Measurements from ENCODE around the gene HCFC2.

Gene HCFC2

DNA sequence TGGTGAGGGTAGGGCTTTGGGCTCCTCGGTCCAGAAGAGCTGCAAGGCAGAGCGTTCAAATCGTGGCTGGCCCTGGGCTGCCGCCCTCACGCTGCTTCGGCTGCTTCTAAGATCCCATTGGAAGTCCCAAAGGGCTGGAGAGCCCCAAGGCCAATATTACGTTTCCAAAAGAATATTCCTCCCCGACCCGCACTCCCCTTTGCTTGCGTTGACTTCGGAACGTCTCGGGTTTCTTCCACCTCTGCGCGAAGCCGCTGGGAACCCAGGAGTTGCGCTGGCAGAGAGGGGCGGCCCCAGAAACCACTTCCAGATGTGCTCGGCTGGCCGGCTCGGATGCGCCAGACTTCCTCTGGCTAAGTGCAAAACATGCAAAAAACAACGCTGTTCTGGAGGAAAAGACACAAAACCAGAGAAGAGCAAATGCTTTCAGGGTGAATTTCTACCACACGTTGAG lies 14.4 kb upstream of the HCFC2 start, which contains the start of gene GLT8D2:
GLT8D2 (minus strand) TSS at position 285 of the 454 bp plus-strand sequence. CDS start 30,539 bp downstream, outside the sequence.
- Mint-ChIP-seq H3K27ac (peak within 1 kb of the TSS in 1 of 2 donors; percentile 64), H3K27me3 (peaks cover 52% of the 10 kb centered on the region), H3K4me1 (peaks cover 16% of the 10 kb centered on the region), H3K4me3 (peak within 1 kb of the TSS; percentile 60 to 69), H3K9me3 (no peaks in the 10 kb centered on the region)
- DNase-seq = no peak
- ATAC-seq = peak; percentile 46

- H3K27ac Mint-ChIP-seq = no peak overlapping the region
- peak overlapping the region in 1 of 2 donors; percentile 22 for H3K4me3 Mint-ChIP-seq
- ATAC-seq (no peak), DNase-seq (no peak)
- peaks cover 12% of the 10 kb centered on the region for H3K4me1 Mint-ChIP-seq
- peaks cover 52% of the 10 kb centered on the region for H3K27me3 Mint-ChIP-seq
- H3K9me3 Mint-ChIP-seq = no peaks in the 10 kb centered on the region
Observed at GRCh38 chr12:104050436-104050835, 13.9 kb upstream of the HCFC2 start.

DNA sequence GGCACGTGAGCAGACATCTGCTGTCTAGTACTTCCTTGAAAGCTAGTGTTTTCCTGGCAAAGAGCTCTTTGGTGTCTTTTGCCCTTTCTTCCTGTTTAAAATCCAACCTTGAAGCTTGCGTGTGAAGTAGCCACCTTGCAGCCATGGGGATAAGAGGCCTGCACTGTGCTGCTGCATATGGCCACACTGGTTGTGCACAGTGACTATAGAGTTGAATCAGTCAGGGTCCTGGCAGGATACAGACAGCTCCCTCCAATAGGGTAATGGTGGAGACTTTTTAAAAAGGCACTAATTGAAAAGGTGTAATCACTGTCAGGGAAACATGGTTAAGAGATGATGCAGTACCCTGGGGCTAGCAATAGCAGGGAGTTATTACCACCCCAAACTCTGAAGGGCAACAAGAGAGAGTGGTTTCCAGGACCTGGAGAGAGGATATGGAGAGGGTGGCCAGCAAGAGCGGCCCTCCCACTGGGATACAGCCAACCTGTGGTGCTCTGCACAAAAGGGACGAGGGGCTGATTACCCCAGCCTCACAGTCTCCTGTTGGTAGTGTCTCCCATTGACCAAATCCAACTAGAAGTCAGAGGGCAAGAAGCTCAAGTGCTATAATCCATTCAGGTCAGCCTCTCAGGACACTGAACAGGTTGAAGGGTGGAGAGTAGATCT lies 9.5 kb upstream of the HCFC2 start:
- Mint-ChIP-seq H3K4me1 (peaks cover 8% of the 10 kb centered on the region), H3K9me3 (no peaks in the 10 kb centered on the region), H3K27ac (no peak overlapping the region), H3K27me3 (peaks cover 52% of the 10 kb centered on the region), H3K4me3 (no peak overlapping the region)
- DNase-seq (no peak), ATAC-seq (no peak)

DNA sequence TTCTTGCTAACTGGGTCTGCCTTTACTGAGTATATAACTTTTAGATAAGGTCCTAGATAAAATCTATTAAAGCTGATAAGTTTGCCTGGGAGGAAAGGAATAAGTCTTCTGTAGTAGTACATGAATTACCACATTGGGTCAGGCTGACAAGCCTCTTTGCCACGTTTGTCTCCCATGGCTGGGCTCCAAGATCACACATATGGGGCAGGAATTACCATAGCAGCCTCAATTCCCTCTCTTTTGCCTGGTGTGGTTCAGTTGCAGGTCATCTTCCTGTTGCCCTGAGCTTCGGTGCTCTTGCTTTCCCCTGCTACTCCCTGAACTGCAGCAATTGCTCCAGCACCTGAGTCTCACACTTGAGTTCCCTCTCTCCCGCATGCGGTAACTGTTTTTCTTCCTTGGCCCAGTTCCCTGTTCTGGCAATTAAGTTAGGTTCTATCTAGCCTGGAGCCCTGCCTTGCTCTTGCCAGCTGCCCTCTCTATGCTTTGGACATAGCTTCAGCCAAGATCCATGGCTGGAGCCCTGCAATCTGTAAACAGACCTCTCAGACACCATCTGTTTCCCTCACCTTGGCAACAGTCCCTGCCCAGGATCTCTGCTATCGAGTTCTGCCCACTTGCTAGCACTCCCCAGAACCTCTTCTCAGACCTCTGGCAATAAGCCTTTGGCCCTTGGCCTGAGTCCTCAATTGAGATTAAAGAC lies 8.5 kb upstream of the HCFC2 start:
- DNase-seq (no peak), ATAC-seq (no peak)
- Mint-ChIP-seq H3K9me3 (no peaks in the 10 kb centered on the region), H3K4me3 (no peak overlapping the region), H3K4me1 (no peaks in the 10 kb centered on the region), H3K27me3 (peaks cover 52% of the 10 kb centered on the region), H3K27ac (no peak overlapping the region)

- Mint-ChIP-seq H3K4me3 (no peak overlapping the region), H3K9me3 (no peaks in the 10 kb centered on the region), H3K27ac (no peak overlapping the region), H3K4me1 (no peaks in the 10 kb centered on the region), H3K27me3 (peaks cover 46% of the 10 kb centered on the region)
- ATAC-seq = no peak
- DNase-seq = no peak
Observed at GRCh38 chr12:104056419-104056972, 7.8 kb upstream of the HCFC2 start.

DNA sequence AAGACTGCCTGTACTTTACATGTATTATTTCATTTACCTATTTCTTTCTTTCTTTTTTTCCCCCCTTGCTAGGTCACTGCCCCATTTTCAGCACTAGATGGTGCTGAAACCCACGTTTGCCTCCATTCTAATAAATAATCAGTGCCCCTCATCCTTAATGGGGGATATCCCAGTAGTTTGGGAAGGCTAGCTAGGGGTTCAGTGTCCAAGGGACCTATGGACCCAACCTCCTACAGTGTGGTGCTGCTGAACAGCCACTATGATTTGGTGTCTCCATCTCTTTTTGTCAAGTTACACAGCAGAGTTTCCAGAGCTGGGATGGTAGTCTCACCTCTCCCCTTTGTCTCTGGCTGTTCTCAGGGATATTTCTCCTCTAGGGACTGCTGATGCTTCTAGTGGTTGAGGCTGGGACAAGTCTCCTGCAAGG lies 6.5 kb upstream of the HCFC2 start:
- Mint-ChIP-seq H3K4me3 (no peak overlapping the region), H3K27me3 (peaks cover 51% of the 10 kb centered on the region), H3K27ac (no peak overlapping the region), H3K9me3 (no peaks in the 10 kb centered on the region), H3K4me1 (no peaks in the 10 kb centered on the region)
- ATAC-seq (no peak), DNase-seq (no peak)

- ATAC-seq = no peak
- H3K4me1 Mint-ChIP-seq = no peaks in the 10 kb centered on the region
- no peak overlapping the region for H3K27ac Mint-ChIP-seq
- H3K9me3 Mint-ChIP-seq = no peaks in the 10 kb centered on the region
- H3K27me3 Mint-ChIP-seq = peaks cover 42% of the 10 kb centered on the region
- DNase-seq = no peak
- no peak overlapping the region for H3K4me3 Mint-ChIP-seq
Observed at GRCh38 chr12:104058802-104059201, 5.5 kb upstream of the HCFC2 start.

DNA sequence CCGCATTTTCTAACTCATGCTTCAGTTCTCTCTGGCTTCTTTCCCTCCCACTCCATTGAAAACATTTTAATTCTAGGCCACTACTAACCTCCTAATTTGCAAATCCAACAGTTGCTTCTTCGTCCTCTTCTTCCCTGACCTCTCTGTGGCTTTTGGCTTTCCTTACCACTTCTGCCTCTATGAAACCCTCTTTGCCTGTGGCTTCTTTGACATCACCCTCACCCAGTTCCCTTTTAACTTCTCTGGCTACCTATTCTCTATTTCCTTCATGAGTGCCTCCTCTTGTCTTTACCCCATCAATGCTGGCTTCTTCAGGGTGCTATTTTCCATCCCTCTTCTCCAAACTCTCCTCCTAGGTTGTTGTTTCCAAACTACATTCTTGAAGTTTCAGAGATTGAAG lies 4.4 kb upstream of the HCFC2 start:
- no peak overlapping the region for H3K27ac Mint-ChIP-seq
- DNase-seq (no peak), ATAC-seq (no peak)
- peaks cover 42% of the 10 kb centered on the region for H3K27me3 Mint-ChIP-seq
- H3K4me3 Mint-ChIP-seq = no peak overlapping the region
- no peaks in the 10 kb centered on the region for H3K9me3 Mint-ChIP-seq
- H3K4me1 Mint-ChIP-seq = no peaks in the 10 kb centered on the region

DNA sequence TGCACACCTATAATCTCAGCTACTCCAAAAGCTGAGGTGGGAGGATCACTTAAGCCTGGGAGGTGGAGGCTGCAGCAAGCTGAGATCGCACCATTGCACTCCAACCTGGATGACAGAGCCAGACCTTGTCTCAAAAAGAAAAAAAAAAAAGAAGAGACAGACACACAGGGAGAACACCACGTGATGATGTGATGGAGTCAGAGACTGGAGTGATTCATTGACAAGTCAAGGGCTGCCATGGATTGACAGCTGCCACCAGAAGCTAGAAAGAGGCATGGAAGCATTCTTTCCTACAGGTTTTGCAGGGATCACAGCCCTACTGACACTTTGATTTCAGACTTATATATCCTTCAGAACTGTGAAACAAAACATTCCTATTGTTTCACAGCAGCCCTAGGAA lies 3.5 kb upstream of the HCFC2 start:
- H3K27ac Mint-ChIP-seq = no peak overlapping the region
- peaks cover 7% of the 10 kb centered on the region for H3K4me1 Mint-ChIP-seq
- H3K27me3 Mint-ChIP-seq = peaks cover 40% of the 10 kb centered on the region
- no peaks in the 10 kb centered on the region for H3K9me3 Mint-ChIP-seq
- H3K4me3 Mint-ChIP-seq = no peak overlapping the region
- DNase-seq = no peak
- ATAC-seq = no peak

GRCh38 chr12:104063712-104064030 lies 660 bp upstream of the HCFC2 start:
- Mint-ChIP-seq H3K27ac (no peak overlapping the region), H3K9me3 (no peaks in the 10 kb centered on the region), H3K27me3 (peaks cover 28% of the 10 kb centered on the region), H3K4me3 (peak overlapping the region; percentile 98 to 99), H3K4me1 (peaks cover 20% of the 10 kb centered on the region)
- DNase-seq = no peak
- peak; percentile 51 for ATAC-seq

DNA sequence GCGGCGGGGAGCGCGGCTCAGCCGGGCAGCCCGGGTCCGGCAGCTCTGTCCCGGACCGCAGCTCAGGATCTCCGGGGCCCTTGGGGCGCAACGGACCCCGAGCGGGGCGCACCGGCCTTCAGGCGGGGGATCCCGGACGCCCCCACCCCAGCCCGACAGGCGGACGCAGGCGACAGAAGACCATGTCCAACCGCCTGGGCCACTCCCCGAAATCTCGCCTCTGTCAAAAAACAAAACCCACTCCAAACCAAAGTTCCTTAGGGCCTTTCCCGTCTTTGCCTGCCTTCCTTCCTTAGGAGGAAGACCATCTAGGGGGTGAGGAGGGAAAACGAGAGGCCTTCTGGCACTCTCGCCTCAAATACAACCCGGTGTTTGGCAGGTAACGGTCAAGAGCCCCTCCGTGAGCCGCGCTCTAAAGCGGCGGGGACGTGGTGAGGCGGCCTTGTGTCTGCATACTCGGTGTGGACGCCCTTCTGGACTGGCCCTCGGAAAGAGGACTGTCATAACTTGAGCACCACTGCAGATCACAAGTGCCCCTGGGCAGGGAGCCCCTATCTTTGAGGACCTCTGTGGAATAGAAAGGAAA lies 604 bp downstream of the HCFC2 start:
- H3K9me3 Mint-ChIP-seq = no peaks in the 10 kb centered on the region
- DNase-seq (peak in 1 of 2 donors; percentile 3), ATAC-seq (no peak)
- H3K4me1 Mint-ChIP-seq = peaks cover 20% of the 10 kb centered on the region
- peaks cover 20% of the 10 kb centered on the region for H3K27me3 Mint-ChIP-seq
- H3K4me3 Mint-ChIP-seq = peak overlapping the region; percentile 98 to 99
- H3K27ac Mint-ChIP-seq = peak overlapping the region; percentile 84 to 93

DNA sequence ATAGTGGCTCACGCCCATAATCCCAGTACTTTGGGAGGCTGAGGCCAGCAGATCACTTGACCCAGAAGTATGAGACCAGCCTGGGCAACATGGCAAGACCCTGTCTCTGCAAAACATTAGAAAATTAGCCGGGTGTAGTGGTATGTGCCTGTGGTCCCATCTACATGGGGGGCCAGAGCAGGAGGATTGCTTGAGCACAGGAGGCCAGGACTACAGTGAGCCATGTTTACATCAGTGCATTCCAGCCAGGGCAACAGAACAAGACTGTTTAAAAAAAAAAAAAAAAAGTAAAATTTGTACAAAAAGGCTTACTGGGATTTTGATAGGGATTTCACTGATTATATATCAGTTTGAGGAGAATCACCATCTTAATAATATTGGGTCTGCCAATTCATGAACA lies 7.8 kb downstream of the HCFC2 start:
- H3K4me1 Mint-ChIP-seq = peaks cover 11% of the 10 kb centered on the region
- DNase-seq = no peak
- no peaks in the 10 kb centered on the region for H3K9me3 Mint-ChIP-seq
- H3K27me3 Mint-ChIP-seq = no peaks in the 10 kb centered on the region
- no peak for ATAC-seq
- no peak overlapping the region for H3K4me3 Mint-ChIP-seq
- H3K27ac Mint-ChIP-seq = no peak overlapping the region

GRCh38 chr12:104073699-104074098 lies 9.4 kb downstream of the HCFC2 start:
- ATAC-seq (no peak), DNase-seq (no peak)
- Mint-ChIP-seq H3K4me1 (peaks cover 8% of the 10 kb centered on the region), H3K27ac (no peak overlapping the region), H3K9me3 (no peaks in the 10 kb centered on the region), H3K27me3 (no peaks in the 10 kb centered on the region), H3K4me3 (no peak overlapping the region)

GRCh38 chr12:104079024-104079423 lies 14.7 kb downstream of the HCFC2 start:
- Mint-ChIP-seq H3K27ac (no peak overlapping the region), H3K4me3 (no peak overlapping the region)

DNA sequence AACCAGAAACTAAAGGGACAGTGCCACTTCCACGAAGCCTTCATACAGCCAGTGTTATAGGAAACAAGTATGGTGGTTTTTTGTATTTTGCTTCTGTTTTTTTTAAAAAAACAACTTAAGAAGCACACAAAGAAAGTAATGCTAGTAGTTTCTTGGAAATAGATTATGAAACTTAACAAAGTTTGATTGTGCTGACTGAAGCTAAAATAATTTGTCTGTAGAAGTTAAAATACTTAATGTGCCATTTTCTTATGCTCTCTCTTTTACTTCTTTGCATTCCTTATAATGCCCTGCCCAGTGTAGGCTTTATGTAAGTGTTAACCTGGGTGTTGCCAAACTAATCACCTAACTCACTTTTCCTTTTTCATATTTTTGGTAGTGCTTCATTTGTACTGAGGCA lies 16.4 kb downstream of the HCFC2 start:
- H3K27me3 Mint-ChIP-seq = no peaks in the 10 kb centered on the region
- ATAC-seq (no peak), DNase-seq (no peak)
- no peaks in the 10 kb centered on the region for H3K9me3 Mint-ChIP-seq
- H3K4me1 Mint-ChIP-seq = peaks cover 25% of the 10 kb centered on the region
- no peak overlapping the region for H3K4me3 Mint-ChIP-seq
- no peak overlapping the region for H3K27ac Mint-ChIP-seq

More at GRCh38 chr12:104079024-104079423, 14.7 kb downstream of the HCFC2 start:
- no peaks in the 10 kb centered on the region for H3K9me3 Mint-ChIP-seq
- peaks cover 16% of the 10 kb centered on the region for H3K4me1 Mint-ChIP-seq
- DNase-seq (no peak), ATAC-seq (no peak)
- no peaks in the 10 kb centered on the region for H3K27me3 Mint-ChIP-seq

All from stimulated activated naive CD8-positive, alpha-beta T cell treated with anti-CD3 and anti-CD28 coated beads, Interleukin-15, amount 100 ng/mL, for 72 hours (primary cell).